Uterus (tissue), 4 donors: ENCODE data around the gene SPRR2B. TPM values are rescaled to one million over a fixed set of nuclear protein-coding genes. Genes with fewer than 3 reads are reported as not detected.
"Not testable (repeated sequence)": the region's sequence is repeated elsewhere in the genome, so short reads cannot be mapped to it uniquely, and the experiment has no call there.

Experiments
- DNase-seq, 2 donors: peaks; one replicate each; pipeline ENCODE4 v3.0.0-alpha.2; 2019 to 2020
- H3K27ac ChIP-seq, 2 donors: fragments of 200-600 bp; sonication (generic); 1 replicate in 1 of 2; 2 replicates in 1 of 2; pipeline ENCODE4 v1.5.1; 2016 to 2018
- H3K27me3 ChIP-seq, 2 donors: fragments of 200-600 bp; sonication (generic); one replicate each; pipeline ENCODE4 v1.5.1; 2018 to 2019; ENCODE audit warnings: control low read depth in 1 of 2
- H3K36me3 ChIP-seq, 2 donors: fragments of 200-600 bp; sonication (generic); one replicate each; pipeline ENCODE4 v1.5.1; 2019; ENCODE audit warnings: control low read depth in 1 of 2
- H3K4me1 ChIP-seq, 2 donors: fragments of 200-600 bp; sonication (generic); one replicate each; pipeline ENCODE4 v1.5.1; 2018 to 2019; ENCODE audit warnings: control low read depth in 1 of 2
- H3K4me3 ChIP-seq, 2 donors: fragments of 200-600 bp; sonication (generic); 1 replicate in 1 of 2; 2 replicates in 1 of 2; pipeline ENCODE4 v1.5.1; 2018 to 2019; ENCODE audit warnings: mild to moderate bottlenecking in 1 of 2
- H3K9me3 ChIP-seq, 2 donors: fragments of 200-600 bp; sonication (generic); one replicate each; pipeline ENCODE4 v1.5.1; 2019; ENCODE audit warnings: control low read depth in 1 of 2
- CTCF ChIP-seq, 4 experiments: fragments of 200-600 bp in 2 of 4; fragments of 450-650 bp in 2 of 4; sonication (generic) in 2 of 4; IDR thresholded peaks; one replicate each; pipeline ENCODE4 v1.5.1; 2016 to 2019; ENCODE audit warnings: antibody characterized with exemption in 4 of 4, mild to moderate bottlenecking in 2 of 4, moderate library complexity in 1 of 4
- POLR2A ChIP-seq, 2 donors: fragments of 450-650 bp; IDR thresholded peaks; one replicate each; pipeline ENCODE4 v1.6.1; 2016; ENCODE audit warnings: antibody characterized with exemption in 2 of 2, mild to moderate bottlenecking in 1 of 2, moderate library complexity in 1 of 2
- intact Hi-C: fragments of 100-400 bp; cut with DNase I; formaldehyde crosslinking; loops from one replicate; pipeline ENCODE4 v1.15.1; 2023; ENCODE audit warnings: low total_unique reads
- total RNA-seq, 4 donors: library from RNA; depleted of rRNA in 3 of 4; stranded (reverse); fragments of >200 nt in 3 of 4; gene quantifications; one replicate each; pipeline versions ENCODE4 v1.1.0 to v1.2.4, GENCODE V29; 2014 to 2023
- donor health status: DM: yes; HTN: yes; CAD: no.

The SPRR2B gene
- not detected for total RNA-seq

GRCh38 chr1:153071511-153071910 lies at the start of gene SPRR2B:
Gene SPRR2B, minus strand, starts transcription at chr1:153071611. Its CDS starts 772 bp downstream, at chr1:153070839.
- H3K4me1 ChIP-seq, result no peaks in the 10 kb centered on the region
- no peaks in the 10 kb centered on the region for H3K36me3 ChIP-seq
- no peak within 1 kb of the TSS for H3K4me3 ChIP-seq
- TF ChIP-seq CTCF (IDR thresholded peaks at IDR 0.05) (no peak), POLR2A (IDR thresholded peaks at IDR 0.05) (no peak)
- no peaks in the 10 kb centered on the region for H3K9me3 ChIP-seq
- DNase-seq, result no peak
- intact Hi-C loops, result no loop called here
- no peak within 1 kb of the TSS for H3K27ac ChIP-seq
- no peaks in the 10 kb centered on the region for H3K27me3 ChIP-seq

- Histone ChIP-seq H3K27me3 (no peaks in the 10 kb centered on the region), H3K9me3 (no peaks in the 10 kb centered on the region), H3K4me3 (no peak overlapping the region), H3K4me1 (no peaks in the 10 kb centered on the region), H3K36me3 (no peaks in the 10 kb centered on the region), H3K27ac (no peak overlapping the region)
- no peak for DNase-seq
- intact Hi-C loops, result no loop called here
- TF ChIP-seq POLR2A (IDR thresholded peaks at IDR 0.05), result no peak
- no peak for TF ChIP-seq CTCF (IDR thresholded peaks at IDR 0.05)
Observed at GRCh38 chr1:153120945-153121344, 49.5 kb upstream of the SPRR2B start.

- intact Hi-C loops, result no loop called here
- Histone ChIP-seq H3K27me3 (no peaks in the 10 kb centered on the region), H3K9me3 (no peaks in the 10 kb centered on the region), H3K4me3 (no peak overlapping the region), H3K4me1 (no peaks in the 10 kb centered on the region), H3K36me3 (no peaks in the 10 kb centered on the region), H3K27ac (no peak overlapping the region)
- no peak for TF ChIP-seq POLR2A (IDR thresholded peaks at IDR 0.05)
- TF ChIP-seq CTCF (IDR thresholded peaks at IDR 0.05), result no peak
- no peak for DNase-seq
Observed at GRCh38 chr1:153119491-153119971, 48.1 kb upstream of the SPRR2B start.

GRCh38 chr1:153115264-153115663 lies 43.9 kb upstream of the SPRR2B start:
- H3K27ac ChIP-seq, DNase-seq, H3K4me1 ChIP-seq, H3K27me3 ChIP-seq, H3K9me3 ChIP-seq, intact Hi-C loops, H3K4me3 ChIP-seq, H3K36me3 ChIP-seq: not testable (repeated sequence)

GRCh38 chr1:153113416-153113815 lies 42.0 kb upstream of the SPRR2B start, which contains the start of gene SPRR2F:
Gene SPRR2F, minus strand, starts transcription at chr1:153113516. Its CDS starts 783 bp downstream, at chr1:153112733.
- Histone ChIP-seq H3K4me1 (no peaks in the 10 kb centered on the region), H3K27me3 (no peaks in the 10 kb centered on the region)
- DNase-seq, result no peak

GRCh38 chr1:153112454-153112853 lies 41.0 kb upstream of the SPRR2B start:
- H3K27ac ChIP-seq, H3K36me3 ChIP-seq, H3K4me1 ChIP-seq, H3K9me3 ChIP-seq, H3K27me3 ChIP-seq, DNase-seq, H3K4me3 ChIP-seq, intact Hi-C loops: not testable (repeated sequence)

More at GRCh38 chr1:153113416-153113815, 42.0 kb upstream of the SPRR2B start, which contains the start of gene SPRR2F:
- H3K4me3 ChIP-seq, result no peak within 1 kb of the TSS
- H3K36me3 ChIP-seq, result no peaks in the 10 kb centered on the region
- H3K27ac ChIP-seq, result no peak within 1 kb of the TSS
- TF ChIP-seq CTCF (IDR thresholded peaks at IDR 0.05) (no peak), POLR2A (IDR thresholded peaks at IDR 0.05) (no peak)
- H3K9me3 ChIP-seq, result no peaks in the 10 kb centered on the region
- intact Hi-C loops, result no loop called here
